ENCODE measurements around the gene DLGAP1.

DLGAP1 gene

DNA sequence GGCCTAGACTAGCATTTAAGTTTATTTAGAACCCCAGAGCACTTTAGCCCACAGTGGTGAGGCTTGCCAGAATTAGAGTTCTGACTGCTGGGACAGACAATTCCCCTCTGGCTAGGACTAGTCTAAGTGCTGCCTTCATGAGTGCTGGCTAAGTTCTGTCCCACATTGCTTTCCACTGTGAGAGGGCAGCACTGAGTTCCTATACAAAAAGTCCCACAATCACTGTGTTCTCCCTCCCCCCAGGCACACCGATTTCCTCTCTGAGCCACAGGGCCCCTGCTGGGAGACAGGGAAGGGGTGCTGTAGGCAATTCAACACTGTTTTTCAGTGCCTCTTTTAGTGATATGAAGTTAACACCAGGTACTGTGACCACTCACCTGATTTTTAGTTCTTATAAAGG is 310.9 kb downstream of the DLGAP1 start:
- DNase-seq, result no peak

DNA sequence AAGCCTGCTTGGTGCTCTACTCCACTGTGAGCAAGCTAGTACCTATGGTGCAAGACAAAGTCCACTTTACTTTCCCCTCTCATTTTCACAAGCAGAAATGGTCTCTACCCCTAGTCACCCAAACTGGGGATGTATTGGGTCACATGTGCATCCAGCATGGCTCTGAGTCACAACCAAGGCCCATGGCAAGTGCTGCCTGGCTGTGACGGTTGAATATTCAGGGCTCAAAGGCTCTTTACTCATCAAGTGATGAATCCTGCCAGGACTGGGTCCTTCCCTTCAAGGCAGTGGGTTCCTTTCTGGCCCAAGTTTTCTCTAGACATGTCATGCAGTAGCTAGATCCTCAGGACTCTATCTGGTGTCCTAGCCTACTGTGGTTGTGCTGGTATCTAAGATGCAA is 311.5 kb downstream of the DLGAP1 start:
- no peak for DNase-seq

DNA sequence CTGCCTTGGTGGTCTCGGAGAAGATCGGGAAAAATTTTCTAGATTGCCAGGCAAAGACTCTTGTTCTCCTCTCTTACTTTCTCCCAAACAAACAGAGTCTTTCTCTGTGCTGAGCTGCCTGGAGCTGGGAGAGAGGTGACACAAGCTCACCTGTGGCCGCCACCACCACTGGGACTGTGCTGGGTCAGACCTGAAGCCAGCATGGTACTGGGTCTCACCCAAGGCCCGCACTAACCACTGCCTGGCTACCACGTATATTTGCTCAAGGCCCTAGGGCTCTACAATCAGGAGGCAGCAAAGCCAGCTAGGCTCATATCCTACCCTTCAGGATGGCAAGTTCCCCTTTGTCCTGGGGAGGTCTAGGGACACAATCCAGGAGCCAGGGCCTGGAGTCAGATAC is 312.2 kb downstream of the DLGAP1 start:
- no peak for DNase-seq

DNA sequence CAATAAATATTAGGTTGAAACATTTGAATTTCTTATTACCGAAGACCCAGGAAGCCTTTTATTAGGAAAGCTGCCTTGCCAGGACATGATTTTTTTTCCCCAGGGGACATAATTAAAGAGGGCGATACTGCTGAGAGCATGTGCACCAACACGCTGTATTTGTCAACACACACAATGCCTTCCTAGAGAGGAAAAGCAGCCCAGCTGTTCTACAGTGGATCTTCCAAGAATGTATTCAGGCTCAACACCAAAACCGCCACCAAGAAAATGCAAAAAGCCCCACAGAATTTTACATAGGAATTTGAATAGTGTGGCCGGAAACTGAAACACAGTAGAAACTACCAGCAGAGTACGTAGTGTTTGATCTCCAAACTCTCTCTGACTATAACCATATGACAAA is 320.4 kb downstream of the DLGAP1 start:
- no peak for DNase-seq

DNA sequence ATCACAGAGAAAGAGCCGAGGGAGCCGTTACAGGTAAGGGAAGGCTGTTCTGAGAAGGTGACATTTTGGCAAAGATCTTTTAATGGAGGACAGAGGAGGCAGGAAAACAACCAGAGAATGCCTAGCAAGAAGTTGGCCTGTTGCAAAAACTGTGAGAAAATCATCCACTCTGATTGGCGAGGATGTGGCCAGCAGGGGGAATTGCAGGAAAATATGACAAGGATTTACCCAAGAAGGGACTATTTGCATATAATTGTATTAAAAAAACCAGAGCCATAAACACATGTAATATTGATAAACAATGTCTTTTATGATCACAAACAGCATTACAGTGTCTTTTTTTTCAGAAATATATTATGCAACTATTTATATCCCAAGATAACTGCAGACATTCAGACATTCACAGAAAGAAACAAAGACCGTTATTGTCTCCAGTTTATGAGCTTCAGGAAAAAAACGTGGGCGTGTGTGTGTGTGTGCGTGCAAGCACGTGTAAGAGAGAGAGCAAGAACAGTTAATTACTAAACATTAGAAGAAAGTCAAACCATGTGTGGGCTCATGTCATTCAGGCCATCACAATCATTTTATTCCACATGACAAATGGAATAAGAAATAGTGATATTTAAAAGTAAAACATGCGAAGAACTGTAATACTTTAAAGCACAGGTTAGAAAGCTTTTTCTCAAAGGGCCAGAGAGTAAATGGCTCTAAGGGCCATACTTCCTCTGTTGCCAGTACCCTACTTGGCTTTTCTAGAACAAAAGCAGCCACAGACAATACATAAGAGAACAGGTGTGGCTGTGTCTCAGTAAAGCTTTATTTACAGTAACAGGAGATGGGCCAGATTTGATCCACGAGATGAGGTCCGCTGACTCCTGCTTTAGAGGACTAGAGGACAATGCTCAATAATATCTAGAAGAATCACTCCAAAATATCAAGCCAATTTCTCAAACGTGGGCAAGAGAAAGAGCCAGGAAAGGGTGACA is 324.1 kb downstream of the DLGAP1 start:
- no peak for DNase-seq

DNA sequence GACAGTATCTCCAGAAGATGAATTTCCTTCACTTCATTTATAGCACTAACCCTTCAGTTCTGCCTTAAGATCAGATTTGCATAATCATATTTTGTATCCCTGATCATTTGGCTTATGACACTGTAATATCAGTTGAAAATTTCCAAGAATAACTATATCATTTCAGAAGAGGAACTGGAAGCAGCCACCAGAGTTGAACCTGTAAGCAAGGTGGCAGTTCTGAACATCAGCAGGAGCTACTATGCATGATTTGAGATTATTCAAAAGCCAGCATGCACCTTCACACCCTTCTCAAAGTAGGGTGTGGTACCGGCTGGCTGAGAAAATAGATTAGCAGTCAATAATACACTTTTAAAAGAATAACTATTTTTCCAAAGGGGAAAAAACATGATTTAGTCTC is 328.2 kb downstream of the DLGAP1 start:
- DNase-seq, result no peak

DNA sequence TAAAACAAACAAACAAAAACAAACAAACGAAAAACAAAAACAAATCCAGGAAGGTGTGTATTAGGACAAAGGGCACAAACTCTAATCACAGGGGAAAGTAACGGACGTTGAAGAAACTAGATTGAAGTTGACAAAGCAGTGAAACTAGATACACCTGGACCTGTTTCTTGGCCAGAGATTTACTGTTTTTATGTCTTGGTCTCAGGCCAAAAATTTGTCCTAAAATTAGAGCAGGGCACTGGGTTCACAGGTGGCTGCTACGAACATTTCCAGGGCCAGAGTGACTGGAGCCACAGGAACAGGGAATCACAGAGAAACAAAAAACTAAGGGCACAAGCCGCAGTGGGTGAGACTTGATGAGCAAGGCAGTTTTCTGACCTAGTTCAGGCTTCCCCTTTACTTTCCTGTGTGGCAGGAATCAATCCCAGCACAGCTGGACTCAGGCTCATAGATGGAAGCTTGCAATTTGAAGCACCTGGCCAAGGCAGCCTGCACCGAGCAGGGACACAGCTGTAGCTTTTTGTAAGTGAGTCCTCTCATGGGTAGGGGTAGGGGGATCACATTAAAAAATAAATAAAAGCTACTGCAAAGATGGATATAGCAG is 329.4 kb downstream of the DLGAP1 start:
- no peak for DNase-seq

DNA sequence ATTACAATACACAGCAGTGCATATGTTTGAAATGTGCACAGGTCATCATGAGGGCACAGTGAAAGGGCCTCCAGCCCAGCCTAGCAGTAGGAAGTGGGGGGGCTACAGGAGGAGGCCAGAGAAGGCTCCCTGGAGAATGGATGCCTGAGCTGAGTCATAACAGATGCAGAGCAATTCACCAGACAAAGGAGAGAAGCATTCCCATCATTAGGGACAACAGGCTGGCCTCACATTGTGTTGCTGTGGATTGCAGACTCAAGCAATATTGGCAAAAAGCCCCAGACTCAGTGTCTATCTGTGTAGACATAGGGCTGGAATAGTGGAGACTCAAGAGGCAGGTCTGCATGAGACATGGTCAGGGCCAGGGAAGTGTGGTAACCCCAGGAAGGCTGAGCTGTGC is 329.9 kb downstream of the DLGAP1 start:
- DNase-seq, result no peak

DNA sequence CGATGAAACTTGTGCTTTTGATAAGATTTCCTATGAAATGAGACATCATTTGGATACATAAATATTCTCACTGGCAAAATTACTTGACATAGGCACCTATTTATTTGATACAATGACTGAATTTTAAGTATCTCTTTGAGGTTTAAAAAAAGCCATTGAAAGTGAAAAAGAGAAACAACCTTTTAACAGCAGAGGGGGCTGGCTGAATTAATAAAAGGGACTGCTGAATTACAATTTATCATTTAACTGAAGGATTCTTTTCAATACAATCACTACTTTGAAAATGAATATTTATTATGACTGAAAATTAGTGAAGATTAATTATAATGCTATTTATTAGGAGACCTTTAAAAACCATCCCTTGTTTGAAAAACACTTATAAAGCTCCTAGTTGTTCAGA is 335.3 kb downstream of the DLGAP1 start:
- no peak for DNase-seq

DNA sequence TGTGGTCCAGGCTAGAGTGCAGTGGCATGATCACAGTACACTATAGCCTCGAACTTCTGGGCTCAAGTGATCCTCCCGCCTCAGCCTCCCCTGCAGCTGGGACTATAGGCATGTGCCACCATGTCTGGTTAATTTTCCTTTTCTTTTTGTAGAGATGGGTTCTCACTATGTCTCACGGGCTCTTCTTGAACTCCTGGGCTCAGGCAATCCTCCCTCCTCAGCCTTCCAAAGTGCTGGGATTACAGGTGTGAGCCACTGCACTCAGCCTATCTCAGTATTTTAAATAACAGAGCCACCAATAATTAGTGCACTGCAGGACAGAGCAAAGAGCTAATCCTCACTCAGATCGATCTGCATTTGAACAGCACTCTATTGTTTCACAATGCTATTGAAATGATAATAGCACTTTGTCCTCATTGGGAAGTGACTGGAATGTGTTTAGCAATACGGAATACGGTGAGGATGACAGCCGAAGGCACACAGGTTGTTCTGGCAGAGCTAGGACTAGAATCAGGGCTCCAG is 335.9 kb downstream of the DLGAP1 start:
- no peak for DNase-seq

DNA sequence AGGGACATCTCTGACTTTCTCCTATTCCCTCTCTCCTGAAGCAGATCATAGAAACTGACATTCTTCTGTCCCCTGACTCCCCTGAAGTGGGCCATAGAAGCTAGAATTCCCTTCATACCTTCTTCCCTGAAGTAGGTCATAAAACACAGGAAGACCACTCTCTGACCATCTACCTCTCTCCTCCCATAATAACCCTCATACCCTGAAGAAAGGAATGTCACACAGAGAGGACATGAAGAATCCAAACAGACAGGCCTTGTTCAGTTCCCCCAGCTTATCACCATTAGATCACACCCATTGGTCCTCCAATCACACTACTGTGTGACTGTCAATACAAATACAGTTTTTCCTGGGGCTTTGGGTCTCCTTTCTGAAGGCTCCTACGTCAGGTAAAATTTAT is 347.1 kb downstream of the DLGAP1 start:
- DNase-seq, result no peak

DNA sequence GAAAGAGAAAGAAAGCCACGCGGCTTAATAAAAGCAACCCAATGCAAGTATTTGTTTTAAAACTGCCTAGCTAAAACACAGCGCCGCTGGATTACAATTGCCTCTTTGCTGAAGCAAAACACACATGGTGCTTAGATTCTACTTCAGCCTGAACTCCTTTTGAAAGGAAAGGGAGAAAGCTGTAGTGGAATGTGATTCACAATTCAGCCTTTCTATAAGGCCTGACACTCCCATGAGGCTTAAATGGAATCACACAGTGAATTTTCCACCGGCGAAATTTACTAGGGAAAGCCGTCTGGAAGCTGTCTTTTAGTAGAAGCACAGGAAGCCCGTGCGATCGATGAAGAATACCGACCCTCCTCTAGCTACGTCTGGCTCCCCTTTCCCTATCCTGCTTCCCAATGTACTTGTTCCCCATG is 348.0 kb downstream of the DLGAP1 start:
- no peak for DNase-seq

DNA sequence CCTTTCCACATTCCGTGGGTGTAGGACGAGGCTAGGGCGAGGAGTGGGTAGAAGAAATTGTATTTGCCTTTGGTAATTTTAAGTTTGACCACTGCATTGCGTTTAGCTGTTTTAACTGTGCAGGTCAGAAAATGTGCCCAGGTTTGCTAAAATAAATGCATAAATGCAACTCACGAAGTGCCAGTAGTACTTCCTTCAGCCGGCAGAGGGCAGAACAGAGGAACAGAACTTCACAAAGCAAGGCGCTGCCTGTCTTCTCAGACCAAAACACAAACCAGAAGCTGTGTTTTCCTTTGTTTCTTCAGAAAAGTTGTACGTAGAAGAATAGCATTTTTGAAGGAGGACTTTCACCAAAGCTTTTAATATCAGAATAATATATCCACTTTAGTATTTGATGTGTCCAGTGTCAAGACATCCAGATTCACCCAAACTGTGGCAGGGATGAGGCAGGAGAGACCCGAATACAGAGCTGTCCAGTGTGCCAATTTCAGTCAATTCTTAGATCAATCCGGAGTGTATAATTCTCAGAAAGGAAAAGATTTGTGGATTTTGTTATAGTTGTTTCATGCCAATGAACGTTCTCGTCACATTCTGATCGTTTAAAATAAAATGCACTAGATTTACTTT is 348.6 kb downstream of the DLGAP1 start:
- DNase-seq, result peak; percentile 63

DNA sequence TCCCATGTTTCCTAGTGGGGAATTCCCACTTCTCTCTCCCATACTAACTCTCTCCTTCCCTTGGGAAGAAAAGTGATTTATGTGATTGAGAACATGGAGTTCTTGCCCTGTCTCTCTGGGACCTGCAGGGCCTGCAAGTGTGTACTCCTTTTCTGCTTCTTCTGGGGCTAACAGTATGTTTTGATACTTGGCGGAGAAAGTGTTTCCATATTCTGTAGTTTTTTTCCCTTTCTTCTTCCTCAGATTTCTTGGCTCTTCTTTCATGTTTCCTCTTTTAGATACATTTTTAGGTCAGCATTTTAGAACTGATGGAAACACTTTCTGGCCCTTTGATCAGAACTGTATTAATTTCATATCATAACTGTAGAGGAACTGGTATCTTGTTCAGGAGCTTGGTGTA is 352.2 kb downstream of the DLGAP1 start:
- no peak for DNase-seq

DNA sequence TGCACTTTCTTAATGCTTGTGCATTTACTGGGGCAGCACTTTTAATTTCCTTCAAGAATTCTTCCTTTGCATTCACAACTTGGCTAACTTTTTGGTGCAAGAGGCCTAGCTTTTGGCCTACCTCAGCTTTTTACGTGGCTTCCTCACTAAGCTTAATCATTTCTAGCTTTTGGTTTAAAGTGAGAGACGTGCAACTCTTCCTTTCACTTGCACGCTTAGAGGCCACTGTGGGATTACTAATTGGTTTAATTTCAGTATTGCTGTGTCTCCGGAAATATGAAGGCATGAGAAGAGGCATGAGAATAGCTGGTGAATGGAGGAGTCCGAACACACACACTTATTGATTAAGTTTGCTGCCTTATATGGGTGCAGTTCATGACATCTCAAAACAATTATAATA is 354.1 kb downstream of the DLGAP1 start:
- DNase-seq, result no peak

DNA sequence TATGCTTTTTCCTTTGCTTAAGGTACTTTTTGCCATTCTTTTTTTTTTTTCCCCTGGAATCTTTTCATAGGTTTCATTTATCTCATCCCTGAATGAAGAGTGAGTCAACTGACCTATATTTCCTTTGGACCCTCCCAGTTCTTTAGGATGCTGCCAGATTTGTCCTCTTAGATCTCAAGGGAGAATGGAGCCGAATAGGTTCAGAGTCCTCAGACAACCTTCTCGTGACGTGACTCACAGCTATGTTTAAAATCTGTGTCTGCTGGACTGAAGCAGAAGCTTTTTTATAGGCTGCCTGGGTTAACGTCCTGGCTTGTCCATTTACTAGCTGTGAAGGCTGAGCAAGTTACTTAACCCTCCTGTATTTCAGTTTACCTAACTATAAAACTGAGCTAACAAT is 358.6 kb downstream of the DLGAP1 start:
- no peak for DNase-seq

DNA sequence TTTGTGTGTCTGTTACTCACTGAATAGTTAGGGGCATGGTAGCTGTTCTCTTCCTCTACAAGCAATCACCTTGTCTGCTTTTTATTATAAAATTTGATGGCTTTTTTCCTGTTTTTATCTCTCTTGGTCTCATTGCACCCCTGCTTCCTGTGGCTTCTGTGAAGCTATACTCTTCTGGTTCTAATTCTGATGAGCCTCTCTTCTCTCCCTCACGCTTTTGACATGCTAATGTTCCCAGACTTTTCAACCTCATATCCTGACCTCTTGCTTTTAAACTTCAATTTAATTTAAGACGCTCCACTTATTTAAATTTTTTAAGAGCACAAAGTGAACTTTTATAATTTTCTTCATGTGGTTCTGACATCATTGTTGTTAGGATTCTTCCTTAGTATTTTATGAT is 361.4 kb downstream of the DLGAP1 start:
- DNase-seq, result no peak

DNA sequence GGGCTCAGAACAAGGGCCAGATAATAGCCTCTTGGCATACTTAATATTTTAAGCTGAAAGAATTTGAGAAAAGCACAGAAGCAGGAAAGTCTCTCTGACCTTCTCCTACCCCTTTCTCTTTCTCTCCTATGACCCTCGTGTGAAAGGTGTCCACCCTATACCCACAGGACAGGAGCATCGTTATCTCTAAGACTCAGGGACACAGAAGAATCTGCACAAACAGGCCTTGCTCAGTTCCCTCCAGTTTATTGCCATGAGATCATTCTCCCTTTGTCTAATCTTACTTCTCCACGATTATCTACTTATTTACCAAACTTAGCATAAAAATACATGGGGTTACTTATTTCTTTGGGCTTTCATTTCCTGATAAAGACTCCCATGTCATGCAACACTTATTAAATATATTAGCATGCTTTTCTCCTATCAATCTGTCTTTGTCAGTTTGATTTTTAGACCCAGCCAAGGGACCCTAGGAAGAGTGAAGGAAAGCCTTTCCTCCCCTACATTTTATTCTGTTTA is 370.7 kb downstream of the DLGAP1 start:
- DNase-seq, result no peak

DNA sequence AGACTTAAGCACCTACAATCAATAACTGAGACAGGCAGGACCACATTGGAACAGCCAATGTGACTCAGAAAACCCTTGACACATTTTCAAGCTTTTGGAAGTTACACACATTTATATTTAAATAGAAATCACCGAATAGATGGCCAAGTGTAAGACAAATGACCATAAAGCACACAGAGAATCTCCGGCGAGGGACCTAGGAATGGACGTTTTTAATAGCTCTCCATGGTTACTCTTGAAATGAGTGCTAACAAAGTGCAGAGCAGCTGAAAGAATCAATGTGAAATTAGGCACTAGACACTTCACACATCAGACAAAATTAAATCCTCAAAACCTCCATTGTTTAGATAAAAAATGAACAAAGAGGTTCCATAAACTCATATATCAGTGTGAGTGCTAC is 376.9 kb downstream of the DLGAP1 start:
- no peak for DNase-seq

DNA sequence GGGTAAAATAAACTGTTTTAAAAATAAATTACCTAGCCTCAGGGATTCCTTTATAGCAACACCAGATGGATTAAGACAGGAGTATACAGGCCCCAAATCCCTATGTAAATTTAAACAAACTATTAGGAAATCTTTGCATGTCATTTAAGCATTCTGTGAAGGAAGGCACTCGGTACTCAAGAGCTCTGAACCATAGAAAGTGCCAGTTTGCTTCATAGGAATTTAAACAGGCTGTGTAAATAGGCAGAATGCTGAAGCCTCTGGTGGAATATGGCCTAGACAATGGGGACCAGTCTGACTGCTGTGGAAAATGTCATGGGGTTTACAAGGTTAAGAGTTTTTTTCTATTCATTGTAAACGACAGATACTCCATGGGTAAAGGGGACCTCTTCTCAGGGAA is 377.4 kb downstream of the DLGAP1 start:
- DNase-seq, result no peak

DNA sequence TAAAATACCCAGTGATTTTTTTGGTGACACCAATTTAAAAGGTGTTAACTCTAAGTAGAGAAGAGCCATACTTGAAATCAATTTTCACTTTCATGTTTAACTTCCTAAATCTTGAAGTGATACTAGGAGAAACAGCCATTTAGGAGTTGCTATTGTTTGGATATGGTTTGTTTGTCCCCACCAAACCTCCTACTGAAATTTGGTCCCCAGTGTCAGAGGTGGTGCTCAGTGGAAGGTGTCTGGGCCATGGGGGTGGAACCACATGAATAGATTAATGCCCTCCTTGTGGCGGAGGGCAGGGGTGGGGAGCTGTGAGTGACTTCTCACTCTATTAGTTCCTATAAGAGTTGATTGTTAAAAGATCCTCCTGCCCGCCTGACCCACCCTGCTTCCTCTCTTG is 377.9 kb downstream of the DLGAP1 start:
- no peak for DNase-seq

DNA sequence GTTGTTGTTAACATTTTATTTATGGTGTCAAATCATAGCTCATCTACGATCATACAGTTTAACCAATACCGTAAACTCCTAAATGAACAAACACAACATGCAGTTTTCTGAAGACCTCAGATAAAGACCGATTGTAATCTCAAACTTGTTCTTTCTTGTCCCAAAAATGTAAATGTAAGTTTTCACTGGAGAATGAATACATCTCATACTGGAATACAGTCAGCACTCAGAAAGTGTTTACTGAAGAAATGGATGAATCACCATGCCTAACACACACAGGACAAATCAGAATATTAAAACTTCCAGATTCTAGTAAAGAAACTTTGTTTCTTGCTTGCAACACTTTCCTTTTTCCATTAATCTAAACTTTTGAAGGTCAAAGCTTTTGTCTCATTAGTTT is 380.5 kb downstream of the DLGAP1 start:
- DNase-seq, result no peak

DNA sequence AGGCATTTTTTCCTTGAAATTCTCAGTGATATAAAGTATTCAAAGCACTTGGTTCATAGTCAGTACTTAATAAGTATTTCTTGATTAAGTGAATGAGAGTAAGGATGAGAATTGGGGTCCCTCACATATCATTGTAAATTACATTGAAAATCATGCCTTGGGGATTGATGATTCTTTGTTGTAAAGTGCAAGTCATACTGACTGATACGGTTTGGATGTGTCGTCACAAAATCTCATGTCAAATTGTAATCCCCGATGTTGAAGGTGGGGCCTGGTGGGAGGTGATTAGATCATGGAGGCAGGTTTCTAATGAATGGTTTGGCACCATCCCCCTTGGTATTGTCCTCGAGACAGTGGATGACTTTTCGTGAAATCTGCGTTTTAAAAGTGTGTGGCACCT is 385.9 kb downstream of the DLGAP1 start:
- DNase-seq, result no peak

Measured in stimulated activated CD4-positive, alpha-beta T cell treated with anti-CD3 and anti-CD28 coated beads, Interleukin-12 subunit alpha, Interleukin-12 subunit beta, amount 100 ng/mL, for 4 hours (primary cell).